ENCODE results near the gene MYF6. TPM values are rescaled to one million over a fixed set of nuclear protein-coding genes. Genes with fewer than 3 reads are reported as not detected.

The MYF6 gene
- total RNA-seq, 1 experiment from 2014 or later: not detected

GRCh38 chr12:80712866-80713265 is 5.4 kb downstream of the MYF6 start:
- H3K27me3 ChIP-seq (replicated peaks; ENCODE audit: insufficient read depth, low read depth, low read length, poor library complexity): no peaks in the 10 kb centered on the region
- no peaks in the 10 kb centered on the region for H3K4me1 ChIP-seq (ENCODE audit: insufficient read depth, low read length, poor library complexity, severe bottlenecking)
- TF ChIP-seq EZH2 (IDR thresholded peaks at IDR 0.05; ENCODE audit: borderline replicate concordance, low read depth, low read length, poor library complexity, severe bottlenecking): no peak
- TF ChIP-seq, protein P1, sequence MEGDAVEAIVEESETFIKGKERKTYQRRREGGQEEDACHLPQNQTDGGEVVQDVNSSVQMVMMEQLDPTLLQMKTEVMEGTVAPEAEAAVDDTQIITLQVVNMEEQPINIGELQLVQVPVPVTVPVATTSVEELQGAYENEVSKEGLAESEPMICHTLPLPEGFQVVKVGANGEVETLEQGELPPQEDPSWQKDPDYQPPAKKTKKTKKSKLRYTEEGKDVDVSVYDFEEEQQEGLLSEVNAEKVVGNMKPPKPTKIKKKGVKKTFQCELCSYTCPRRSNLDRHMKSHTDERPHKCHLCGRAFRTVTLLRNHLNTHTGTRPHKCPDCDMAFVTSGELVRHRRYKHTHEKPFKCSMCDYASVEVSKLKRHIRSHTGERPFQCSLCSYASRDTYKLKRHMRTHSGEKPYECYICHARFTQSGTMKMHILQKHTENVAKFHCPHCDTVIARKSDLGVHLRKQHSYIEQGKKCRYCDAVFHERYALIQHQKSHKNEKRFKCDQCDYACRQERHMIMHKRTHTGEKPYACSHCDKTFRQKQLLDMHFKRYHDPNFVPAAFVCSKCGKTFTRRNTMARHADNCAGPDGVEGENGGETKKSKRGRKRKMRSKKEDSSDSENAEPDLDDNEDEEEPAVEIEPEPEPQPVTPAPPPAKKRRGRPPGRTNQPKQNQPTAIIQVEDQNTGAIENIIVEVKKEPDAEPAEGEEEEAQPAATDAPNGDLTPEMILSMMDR (conservative IDR thresholded peaks at IDR 0.05; ENCODE audit: low read depth, low read length): no peak
- no peaks in the 10 kb centered on the region for H3K9me3 ChIP-seq (ENCODE audit: low read depth, low read length, poor library complexity, severe bottlenecking)
- no peak overlapping the region for H3K27ac ChIP-seq (ENCODE audit: low read depth, low read length, poor library complexity, severe bottlenecking)
- intact Hi-C loops (cut with micrococcal nuclease; ENCODE audit: unreplicated experiment): no loop called here
- BruUV-seq (replicated peaks): no TSS peak
- no peak overlapping the region for H3K4me3 ChIP-seq (ENCODE audit: low read depth, low read length, poor library complexity, severe bottlenecking)
- DNase-seq (ENCODE audit: low spot score): no peak
- CTCF ChIA-PET: no interaction called here
- POLR2A ChIA-PET (ENCODE audit: low non-redundant PET): interaction anchor here (0.6 kb wide), 1 partner anchor 12 kb away, joined by 3 read pairs; no protein-coding TSS in a partner anchor
- no peaks in the 10 kb centered on the region for H3K36me3 ChIP-seq (ENCODE audit: insufficient read depth, low read length, poor library complexity, severe bottlenecking)

DNA sequence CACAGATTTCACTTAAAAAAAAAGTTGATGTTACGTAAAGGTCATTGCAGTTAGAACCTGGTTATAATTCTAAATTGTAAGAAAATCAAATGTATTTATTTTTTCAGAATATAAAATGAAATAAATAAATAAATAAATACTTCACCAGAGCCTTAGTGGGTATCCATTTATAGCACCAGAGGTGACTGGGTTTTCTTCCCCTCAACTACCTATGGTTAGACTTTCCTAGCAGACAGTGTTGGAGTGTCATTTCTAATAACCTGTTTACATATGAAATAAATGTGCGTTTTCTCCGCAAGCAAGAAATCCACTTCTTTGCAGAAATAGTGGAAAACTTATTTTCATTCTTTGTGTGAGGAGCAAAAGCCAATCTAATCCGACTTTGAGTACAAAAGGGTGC is 6.0 kb downstream of the MYF6 start:
- no peaks in the 10 kb centered on the region for H3K9me3 ChIP-seq (ENCODE audit: low read depth, low read length, poor library complexity, severe bottlenecking)
- H3K36me3 ChIP-seq (ENCODE audit: insufficient read depth, low read length, poor library complexity, severe bottlenecking): no peaks in the 10 kb centered on the region
- intact Hi-C loops (cut with micrococcal nuclease; ENCODE audit: unreplicated experiment): no loop called here
- no TSS peak for BruUV-seq (replicated peaks)
- TF ChIP-seq EZH2 (IDR thresholded peaks at IDR 0.05; ENCODE audit: borderline replicate concordance, low read depth, low read length, poor library complexity, severe bottlenecking): no peak
- TF ChIP-seq, protein P1 (conservative IDR thresholded peaks at IDR 0.05; ENCODE audit: low read depth, low read length): no peak
- H3K4me3 ChIP-seq (ENCODE audit: low read depth, low read length, poor library complexity, severe bottlenecking): no peak overlapping the region
- no peak overlapping the region for H3K27ac ChIP-seq (ENCODE audit: low read depth, low read length, poor library complexity, severe bottlenecking)
- DNase-seq (ENCODE audit: low spot score): no peak
- ChIA-PET POLR2A (ENCODE audit: low non-redundant PET) (no interaction called here), CTCF (no interaction called here)
- no peaks in the 10 kb centered on the region for H3K4me1 ChIP-seq (ENCODE audit: insufficient read depth, low read length, poor library complexity, severe bottlenecking)
- no peaks in the 10 kb centered on the region for H3K27me3 ChIP-seq (replicated peaks; ENCODE audit: insufficient read depth, low read depth, low read length, poor library complexity)

GRCh38 chr12:80714055-80714454 is 6.6 kb downstream of the MYF6 start:
- POLR2A ChIA-PET (ENCODE audit: low non-redundant PET): no interaction called here
- no peak overlapping the region for H3K4me3 ChIP-seq (ENCODE audit: low read depth, low read length, poor library complexity, severe bottlenecking)

More at GRCh38 chr12:80714055-80714454, 6.6 kb downstream of the MYF6 start:
- CTCF ChIA-PET: no interaction called here
- TF ChIP-seq EZH2 (IDR thresholded peaks at IDR 0.05; ENCODE audit: borderline replicate concordance, low read depth, low read length, poor library complexity, severe bottlenecking): no peak
- TF ChIP-seq, protein P1 (conservative IDR thresholded peaks at IDR 0.05; ENCODE audit: low read depth, low read length): no peak
- no peaks in the 10 kb centered on the region for H3K4me1 ChIP-seq (ENCODE audit: insufficient read depth, low read length, poor library complexity, severe bottlenecking)
- H3K27me3 ChIP-seq (replicated peaks; ENCODE audit: insufficient read depth, low read depth, low read length, poor library complexity): no peaks in the 10 kb centered on the region
- H3K9me3 ChIP-seq (ENCODE audit: low read depth, low read length, poor library complexity, severe bottlenecking): no peaks in the 10 kb centered on the region
- no peaks in the 10 kb centered on the region for H3K36me3 ChIP-seq (ENCODE audit: insufficient read depth, low read length, poor library complexity, severe bottlenecking)
- BruUV-seq (replicated peaks): no TSS peak
- no peak overlapping the region for H3K27ac ChIP-seq (ENCODE audit: low read depth, low read length, poor library complexity, severe bottlenecking)
- DNase-seq (ENCODE audit: low spot score): no peak
- intact Hi-C loops (cut with micrococcal nuclease; ENCODE audit: unreplicated experiment): no loop called here

All from A673 (cell line).